HPDE6-E6E7 (cell line): ENCODE results near the gene PIEZO1.

ENCODE experiments used
- DNase-seq: peaks from one replicate; pipeline ENCODE4 v3.0.0; 2011; ENCODE audit warnings: missing footprints; ENCODE audit errors: extremely low spot score

PIEZO1 gene

DNA sequence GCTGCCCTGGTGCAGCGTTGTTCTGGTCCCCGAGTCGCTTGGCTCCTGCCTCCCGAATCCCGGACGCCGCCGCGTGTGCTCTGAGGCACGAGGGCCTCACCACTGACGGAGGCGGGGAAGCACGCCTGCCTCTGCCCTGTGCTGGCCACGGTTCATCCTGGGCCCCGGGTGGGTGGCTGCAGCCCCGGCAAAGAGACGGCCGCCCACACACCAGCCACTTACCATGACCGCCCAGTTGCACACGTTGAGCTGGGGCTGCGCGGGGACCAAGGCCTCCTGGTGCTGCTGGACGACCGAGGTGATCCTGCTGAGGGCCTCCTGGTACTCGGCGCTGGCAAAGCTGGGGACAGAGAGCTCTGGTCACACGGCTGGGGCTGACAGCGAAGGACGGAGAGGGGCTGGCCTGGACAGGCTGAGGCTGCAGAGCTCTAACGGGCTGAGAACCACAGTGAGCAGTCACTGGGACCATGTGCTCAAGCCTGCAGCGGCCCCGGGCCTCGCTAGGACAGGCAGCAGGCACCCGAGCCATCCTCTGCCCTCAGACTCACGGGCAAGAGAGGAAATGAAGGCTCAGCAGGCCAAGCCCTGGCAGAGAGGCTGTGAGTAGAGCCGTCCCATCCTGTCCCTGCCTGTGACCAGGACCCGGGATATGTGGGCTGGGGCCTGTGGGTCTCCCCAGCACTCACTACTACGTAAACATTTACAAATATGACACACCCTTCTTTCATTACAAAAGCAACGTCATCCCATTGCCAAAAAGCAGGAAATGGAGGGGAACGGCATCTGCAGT lies 33.0 kb upstream of the PIEZO1 start:
- no peak for DNase-seq

DNA sequence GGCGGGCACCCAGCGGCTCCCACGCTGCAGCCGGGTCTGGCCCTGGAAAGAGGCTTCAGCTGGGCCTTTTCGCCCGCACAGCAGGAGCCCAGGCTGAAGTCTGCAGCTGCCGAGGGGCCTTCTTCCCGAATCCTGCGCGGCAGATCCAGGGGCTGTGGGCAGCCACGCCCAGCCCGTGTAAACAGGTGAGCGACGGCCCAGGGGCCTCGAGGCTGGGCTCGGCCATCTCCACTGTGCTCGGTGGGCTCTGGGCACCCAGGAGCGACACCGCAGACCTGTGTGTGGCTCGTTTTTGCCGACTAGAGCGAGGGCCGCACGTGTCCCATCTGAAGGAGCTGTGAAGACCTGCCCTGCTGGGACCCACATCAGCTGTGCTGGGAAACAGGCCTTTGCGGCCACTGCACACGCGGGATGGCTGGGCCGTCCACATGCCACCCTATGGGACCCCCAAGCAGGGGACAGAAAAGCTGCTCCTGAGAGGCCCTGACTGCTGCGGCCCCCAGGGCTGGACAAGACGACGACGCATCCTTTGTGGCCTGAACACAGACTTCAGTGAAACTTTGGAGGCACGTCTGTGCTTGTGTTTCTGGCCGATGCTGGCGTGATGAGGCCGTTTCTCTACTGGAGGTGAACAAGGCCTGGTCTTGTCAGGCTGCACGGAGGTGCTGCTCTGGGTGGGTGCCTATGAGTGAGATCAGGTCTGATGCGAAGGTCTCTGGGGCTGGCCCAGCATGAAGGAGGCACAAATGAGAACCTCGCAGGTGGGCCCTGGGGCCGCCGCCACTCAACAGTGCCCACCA lies 31.9 kb upstream of the PIEZO1 start:
- no peak for DNase-seq

- DNase-seq, result no peak
These were observed 31.0 kb upstream of the PIEZO1 start for GRCh38 chr16:88815901-88816589.

DNA sequence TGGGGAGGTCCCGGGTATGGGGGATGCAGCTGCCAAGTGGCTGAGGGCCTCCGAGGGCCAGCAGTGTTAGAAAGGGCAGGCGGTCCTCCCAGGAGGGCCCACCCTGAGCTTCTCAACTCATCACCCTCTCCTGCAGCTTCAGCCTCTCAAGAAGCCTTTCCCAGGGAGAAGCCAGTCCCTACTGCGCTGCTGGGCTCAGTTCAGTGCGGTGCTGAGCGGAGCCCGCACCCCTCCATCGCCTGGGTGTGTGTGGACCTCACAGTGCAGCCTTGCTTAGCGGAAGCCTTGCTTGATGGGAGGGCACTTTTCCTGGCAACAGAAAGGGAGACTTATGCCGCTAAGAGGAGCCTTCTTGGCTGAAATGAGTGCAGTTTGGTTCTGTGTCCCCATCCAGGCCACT lies 30.2 kb upstream of the PIEZO1 start:
- DNase-seq, result no peak

GRCh38 chr16:88814144-88814502 lies 29.1 kb upstream of the PIEZO1 start:
- DNase-seq, result no peak

DNA sequence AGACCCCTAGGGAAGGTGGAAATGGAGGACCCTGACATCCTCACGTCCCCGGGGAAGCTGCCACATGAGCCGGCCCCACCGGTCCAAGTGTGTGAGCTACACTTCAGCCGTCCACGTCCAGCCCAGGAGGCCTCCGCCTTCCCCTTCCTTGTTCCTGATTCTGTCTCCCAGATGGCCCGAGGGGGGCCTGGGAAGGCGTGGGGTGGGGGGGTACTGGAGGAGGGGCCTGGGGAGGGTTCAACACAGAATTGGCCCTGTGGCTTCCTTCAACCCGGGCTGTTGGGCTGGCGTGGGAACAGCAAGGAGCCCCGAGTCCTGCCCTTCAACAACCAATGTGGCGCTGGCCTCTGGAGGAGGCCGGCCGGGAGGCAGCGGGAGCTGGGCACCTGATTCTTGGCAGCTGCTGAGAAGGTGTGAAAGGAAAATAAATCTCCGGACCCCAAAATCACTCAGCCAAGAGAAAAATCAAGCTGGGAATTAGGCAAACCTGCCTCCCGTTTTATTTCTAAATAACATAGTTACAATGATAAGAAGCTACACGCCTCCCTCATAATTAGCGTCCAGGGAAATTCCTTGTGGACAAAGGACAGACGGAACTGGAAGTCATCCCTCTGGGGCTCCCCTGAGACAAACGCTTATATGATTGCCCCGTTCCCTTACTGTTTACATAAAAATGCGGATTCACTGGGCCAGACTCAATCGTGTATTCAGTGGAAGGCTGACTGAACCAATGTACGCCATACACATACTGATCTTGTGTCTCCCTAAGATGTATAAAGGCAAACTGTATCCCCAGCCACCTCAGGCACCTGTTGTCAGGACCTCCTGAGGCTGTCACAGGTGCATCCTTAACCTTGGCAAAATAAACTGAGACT lies 28.5 kb upstream of the PIEZO1 start:
- no peak for DNase-seq

- no peak for DNase-seq
These were observed 27.7 kb upstream of the PIEZO1 start for GRCh38 chr16:88812513-88813268.

GRCh38 chr16:88811769-88812512 lies 26.9 kb upstream of the PIEZO1 start, which contains the start of gene APRT:
Gene APRT, minus strand, starts transcription at chr16:88811928. Its CDS starts 29 bp downstream, at chr16:88811899.
- DNase-seq, result peak; percentile 90

- peak; percentile 65 for DNase-seq
These were observed 26.1 kb upstream of the PIEZO1 start for GRCh38 chr16:88810912-88811768.

DNA sequence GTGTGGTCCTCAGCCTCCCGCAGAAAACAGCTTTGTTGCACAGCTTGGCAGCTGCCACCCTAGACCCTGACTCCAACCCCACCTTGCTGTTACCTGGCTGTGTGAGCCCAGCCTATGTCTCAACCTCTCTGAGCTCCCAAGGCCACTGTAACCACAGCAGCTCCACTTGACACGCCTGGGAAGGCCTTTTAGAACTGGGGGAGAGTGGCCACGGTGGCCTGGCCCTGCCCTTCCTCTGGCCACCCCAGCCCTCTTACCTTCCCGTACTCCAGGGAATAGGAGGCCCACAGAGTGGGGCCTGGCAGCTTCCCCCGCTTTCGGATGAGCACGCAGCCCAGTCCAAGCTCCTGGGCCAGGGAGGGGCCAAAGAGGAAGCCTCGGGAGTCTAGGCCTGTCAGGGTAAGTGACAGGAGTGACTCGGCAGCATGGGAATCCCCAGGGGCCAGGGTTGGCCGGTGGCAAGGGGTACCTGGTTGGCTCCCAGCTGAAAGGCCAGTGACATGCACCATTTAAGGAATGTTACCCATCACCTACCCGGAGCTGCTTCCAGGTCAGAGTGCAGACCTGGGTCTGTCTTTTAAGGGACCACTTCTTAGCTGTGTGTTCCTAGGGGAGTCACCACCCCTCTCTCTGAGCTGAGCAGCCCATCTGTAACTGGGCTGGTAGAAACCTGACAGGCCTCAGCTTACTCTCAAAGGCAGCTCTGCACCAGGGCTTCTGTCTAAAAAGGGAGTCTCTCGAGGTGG lies 25.3 kb upstream of the PIEZO1 start:
- no peak for DNase-seq

DNA sequence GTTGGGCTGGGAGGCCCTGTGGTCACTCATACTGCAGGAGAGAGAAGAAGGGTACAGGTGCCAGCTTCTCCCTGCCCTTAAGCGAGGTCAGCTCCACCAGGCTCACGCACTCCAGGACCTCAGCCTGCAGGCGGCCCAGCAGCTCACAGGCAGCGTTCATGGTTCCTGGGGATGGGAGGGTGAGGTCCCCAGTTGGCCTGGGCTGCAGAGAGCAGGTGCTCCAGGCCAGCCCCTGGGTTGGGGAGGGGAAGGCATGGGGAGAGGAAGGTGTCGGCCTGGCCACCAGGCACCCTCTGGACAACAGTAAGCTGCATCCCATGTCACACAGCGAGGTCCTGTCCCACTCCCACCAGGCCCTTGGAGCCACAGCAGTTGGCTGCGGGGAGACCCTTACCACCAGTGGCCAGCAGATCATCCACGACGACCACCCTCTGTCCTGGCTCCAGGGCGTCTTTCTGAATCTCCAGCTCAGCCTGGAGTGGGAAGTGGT lies 24.7 kb upstream of the PIEZO1 start:
- DNase-seq, result no peak

DNA sequence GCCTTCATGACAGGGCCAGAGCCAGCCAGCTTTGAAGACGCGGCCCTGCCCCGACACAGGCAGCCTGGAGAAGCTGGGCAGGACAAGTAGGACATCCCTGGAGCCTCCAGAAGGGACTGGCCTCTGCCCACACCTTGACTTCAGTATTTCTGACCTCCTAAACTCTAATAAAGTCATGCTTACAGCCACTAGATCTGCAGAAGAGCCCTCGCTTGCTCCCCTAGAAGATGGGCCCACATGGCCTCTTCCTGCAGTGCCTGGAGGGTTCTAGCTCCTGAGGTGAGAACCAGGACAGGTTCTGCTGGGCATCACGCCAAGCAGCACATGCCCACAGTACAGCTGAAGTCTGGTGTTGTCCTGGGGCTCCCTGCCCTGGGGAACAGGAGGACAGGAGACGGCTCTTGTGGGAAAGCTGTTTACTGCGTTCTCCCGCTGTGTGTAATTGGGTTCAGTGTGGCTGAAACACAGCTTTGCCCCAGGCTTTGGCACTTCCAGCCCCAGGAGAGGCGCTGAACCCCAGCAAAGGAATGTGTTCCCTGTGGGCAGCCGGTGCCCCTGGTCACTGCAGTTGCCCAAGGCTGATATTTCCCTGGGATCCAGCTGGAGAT lies 24.2 kb upstream of the PIEZO1 start:
- DNase-seq, result no peak

DNA sequence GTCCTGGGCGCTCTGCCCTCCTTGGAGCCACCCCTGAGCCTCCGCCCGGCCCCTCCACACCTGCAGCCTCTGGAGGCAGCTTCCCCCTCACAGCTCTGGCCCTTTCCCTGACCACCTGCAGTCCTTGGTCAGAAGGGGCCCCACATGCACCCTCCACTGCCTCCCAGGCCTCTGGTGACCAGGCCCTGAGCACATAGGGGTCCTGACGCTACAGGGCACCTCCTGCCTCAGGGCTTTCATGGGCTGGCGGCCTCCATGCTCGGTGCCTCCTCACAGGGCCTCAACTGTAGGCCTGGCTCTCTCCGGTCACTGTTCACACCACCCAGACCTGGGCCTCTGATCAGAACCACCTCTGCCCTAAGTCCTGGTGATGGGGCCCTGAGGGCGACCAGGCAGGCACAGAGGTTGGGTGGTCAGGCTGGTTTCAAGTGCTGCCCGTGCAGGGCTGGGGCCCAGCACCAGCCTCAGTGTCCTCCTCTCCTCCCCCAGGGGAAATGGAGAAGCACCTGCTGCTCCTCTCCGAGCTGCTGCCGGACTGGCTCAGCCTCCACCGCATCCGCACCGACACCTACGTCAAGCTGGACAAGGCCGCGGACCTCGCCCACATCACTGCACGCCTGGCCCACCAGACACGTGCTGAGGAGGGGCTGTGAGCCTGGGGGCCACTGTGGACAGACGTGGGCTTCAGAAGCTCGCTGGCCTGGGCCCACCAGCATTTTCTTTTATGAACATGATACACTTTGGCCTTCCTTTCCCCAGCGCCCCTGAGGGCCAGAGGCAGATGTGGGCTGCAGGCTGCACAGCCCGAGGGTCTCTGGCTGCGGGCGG lies 22.8 kb upstream of the PIEZO1 start:
- DNase-seq, result no peak

DNA sequence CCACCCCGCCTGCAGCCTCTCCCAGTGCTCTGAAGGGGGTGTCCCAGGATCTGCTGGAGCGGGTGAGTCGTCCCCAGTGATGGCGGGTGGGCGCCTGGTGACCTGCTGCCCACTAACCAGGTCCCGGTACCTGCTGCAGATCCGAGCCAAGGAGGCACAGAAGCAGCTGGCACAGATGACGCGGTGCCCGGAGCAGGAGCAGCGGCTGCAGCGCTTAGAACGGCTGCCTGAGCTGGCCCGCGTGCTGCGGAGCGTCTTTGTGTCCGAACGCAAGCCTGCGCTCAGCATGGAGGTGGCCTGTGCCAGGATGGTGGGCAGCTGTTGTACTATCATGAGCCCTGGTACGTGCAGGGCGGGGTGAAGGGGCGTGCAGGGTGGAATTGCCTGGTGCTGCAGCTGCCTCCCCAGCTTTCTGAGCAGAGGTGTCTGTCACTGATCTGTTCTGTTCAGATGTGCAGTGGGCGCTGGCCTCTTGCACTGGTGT lies 22.2 kb upstream of the PIEZO1 start:
- no peak for DNase-seq

- DNase-seq, result no peak
These were observed 21.6 kb upstream of the PIEZO1 start for GRCh38 chr16:88806491-88807111.

- no peak for DNase-seq
These were observed 20.9 kb upstream of the PIEZO1 start for GRCh38 chr16:88805887-88806393.
